Liver (tissue), 9 donors: ENCODE results near the gene MLEC. TPM values are rescaled to one million over a fixed set of nuclear protein-coding genes. Genes with fewer than 3 reads are reported as not detected.

Experiments
- DNase-seq: peaks from one replicate; pipeline ENCODE4 v3.0.0-alpha.2; 2017; ENCODE audit warnings: low spot score
- H3K27ac ChIP-seq, 2 donors: one replicate each; pipeline ENCODE4 v1.7.0; 2013; ENCODE audit warnings: inconsistent platforms in 2 of 2, low read length in 2 of 2, control low read depth in 1 of 2, low read depth in 1 of 2, mild to moderate bottlenecking in 1 of 2
- H3K27me3 ChIP-seq, 4 donors: one replicate each; pipeline versions ENCODE4 v1.6.1 to v1.7.0; 2013; ENCODE audit warnings: low read length in 3 of 4, inconsistent platforms in 1 of 4, mild to moderate bottlenecking in 1 of 4, moderate library complexity in 1 of 4; ENCODE audit not compliant: control insufficient read depth in 4 of 4, insufficient read depth in 4 of 4
- H3K36me3 ChIP-seq, 4 donors: one replicate each; pipeline versions ENCODE4 v1.6.1 to v1.7.0; 2013; ENCODE audit warnings: low read length in 3 of 4, mild to moderate bottlenecking in 3 of 4, low read depth in 1 of 4, moderate library complexity in 1 of 4; ENCODE audit not compliant: control insufficient read depth in 4 of 4, insufficient read depth in 3 of 4
- H3K4me1 ChIP-seq, 4 donors: one replicate each; pipeline versions ENCODE4 v1.6.1 to v1.7.0; 2013; ENCODE audit warnings: low read length in 3 of 4, mild to moderate bottlenecking in 3 of 4, moderate library complexity in 1 of 4; ENCODE audit not compliant: control insufficient read depth in 4 of 4, insufficient read depth in 4 of 4
- H3K4me3 ChIP-seq, 3 donors: one replicate each; pipeline versions ENCODE4 v1.6.1 to v1.7.0; 2013; ENCODE audit warnings: low read length in 3 of 3, control low read depth in 1 of 3, low read depth in 1 of 3, mild to moderate bottlenecking in 1 of 3
- H3K9ac ChIP-seq, 2 donors: one replicate each; pipeline ENCODE4 v1.7.0; 2013; ENCODE audit warnings: low read length in 2 of 2, mild to moderate bottlenecking in 2 of 2, moderate library complexity in 2 of 2, control low read depth in 1 of 2, low read depth in 1 of 2
- H3K9me3 ChIP-seq, 4 donors: one replicate each; pipeline versions ENCODE4 v1.6.1 to v1.7.0; 2013; ENCODE audit warnings: low read length in 3 of 4; ENCODE audit not compliant: control insufficient read depth in 4 of 4
- ATF3 ChIP-seq: IDR thresholded peaks from 2 replicates; pipeline ENCODE4 v1.6.1; 2016; ENCODE audit warnings: antibody characterized with exemption
- CTCF ChIP-seq: fragments of 150-350 bp; IDR thresholded peaks from 2 replicates; pipeline ENCODE4 v1.5.1; 2017; ENCODE audit warnings: improper control_type of control experiment, low read depth, low read length; ENCODE audit not compliant: missing input control
- FOXA1 ChIP-seq: IDR thresholded peaks from 2 replicates; pipeline ENCODE4 v1.6.1; 2016; ENCODE audit warnings: antibody characterized with exemption
- FOXA2 ChIP-seq: IDR thresholded peaks from 2 replicates; pipeline ENCODE4 v1.6.1; 2016; ENCODE audit warnings: antibody characterized with exemption
- GABPA ChIP-seq, 2 donors: IDR thresholded peaks in 1 of 2; conservative IDR thresholded peaks in 1 of 2; 2 replicates each; pipeline ENCODE4 v1.6.1; 2016; ENCODE audit warnings: antibody characterized with exemption in 2 of 2, mild to moderate bottlenecking in 1 of 2, moderate library complexity in 1 of 2
- HNF4A ChIP-seq, 2 donors: conservative IDR thresholded peaks; 2 replicates each; pipeline ENCODE4 v1.6.1; 2016; ENCODE audit warnings: antibody characterized with exemption in 2 of 2, mild to moderate bottlenecking in 2 of 2
- HNF4G ChIP-seq: IDR thresholded peaks from 2 replicates; pipeline ENCODE4 v1.6.1; 2016; ENCODE audit warnings: antibody characterized with exemption
- JUND ChIP-seq, 2 donors: IDR thresholded peaks; 2 replicates each; pipeline ENCODE4 v1.6.1; 2016; ENCODE audit warnings: antibody characterized with exemption in 2 of 2
- MAX ChIP-seq: IDR thresholded peaks from 2 replicates; pipeline ENCODE4 v1.6.1; 2016; ENCODE audit warnings: antibody characterized with exemption
- NR2F2 ChIP-seq: IDR thresholded peaks from 2 replicates; pipeline ENCODE4 v1.6.1; 2016; ENCODE audit warnings: antibody characterized with exemption
- RAD21 ChIP-seq, 2 donors: IDR thresholded peaks; 2 replicates each; pipeline ENCODE4 v1.6.1; 2016; ENCODE audit warnings: antibody characterized with exemption in 2 of 2, mild to moderate bottlenecking in 2 of 2
- SP1 ChIP-seq: IDR thresholded peaks from 2 replicates; pipeline ENCODE4 v1.6.1; 2018; ENCODE audit warnings: antibody characterized with exemption, mild to moderate bottlenecking
- YY1 ChIP-seq: IDR thresholded peaks from 2 replicates; pipeline ENCODE4 v1.6.1; 2016; ENCODE audit warnings: antibody characterized with exemption, mild to moderate bottlenecking
- ZBTB33 ChIP-seq: IDR thresholded peaks from 2 replicates; pipeline ENCODE4 v1.6.1; 2016; ENCODE audit warnings: antibody characterized with exemption
- WGBS: extraction: QIAGEN DNeasy Blood & Tissue Kit; methylation state at CpG from one replicate; pipeline ENCODE4 v1.1.7; 2013; 5-methylcytosine and 5-hydroxymethylcytosine counted together
- polyA plus RNA-seq, 2 donors: library from polyadenylated mRNA; stranded (reverse) in 1 of 2; unstranded in 1 of 2; fragments of 200-250 nt in 1 of 2; fragments of >200 nt in 1 of 2; fragmentation: Nextera tagmentation in 1 of 2; extraction: Ambion mirVana in 1 of 2; gene quantifications; one replicate each; pipeline versions ENCODE4 v1.2.1 to v1.2.3, GENCODE V29; 2013 to 2015
- total RNA-seq, 2 donors: library from RNA; depleted of rRNA; stranded (reverse); fragments of >200 nt; gene quantifications; one replicate each; pipeline ENCODE4 v1.2.3, GENCODE V29; 2014
- donor health status: healthy.
- donor health status: healthy.
- donor health status: healthy.
- donor health status: healthy.
- donor health status: healthy.

MLEC gene
- total and polyA plus RNA-seq, 4 donors, result 61.4 to 170 (median 115) TPM

GRCh38 chr12:120710031-120710804 is 23.3 kb downstream of the MLEC start, which contains the start of gene UNC119B:
TSS of gene UNC119B (plus strand) at chr12:120710458. CDS start at chr12:120710475, 17 bp downstream.
- DNase-seq, result peak; percentile 77
- Histone ChIP-seq H3K27ac (peak within 1 kb of the TSS; percentile 81 to 83), H3K27me3 (no peaks in the 10 kb centered on the region), H3K4me1 (peaks cover 2 to 22% (median 14%) of the 10 kb centered on the region in 4 donors), H3K4me3 (peak within 1 kb of the TSS; percentile 70 to 94 (median 91)), H3K36me3 (peaks cover 6 to 10% (median 7%) of the 10 kb centered on the region in 4 donors), H3K9me3 (no peaks in the 10 kb centered on the region), H3K9ac (peak within 1 kb of the TSS; percentile 38 to 72)
- under 1% methylated on average over 76 of the region's 76 CpGs for WGBS
- TF ChIP-seq YY1, result peak; percentile 74
- TF ChIP-seq ATF3, result no peak
- TF ChIP-seq FOXA1, result no peak
- TF ChIP-seq JUND (IDR thresholded peaks at IDR 0.05), result no peak

GRCh38 chr12:120710805-120711296 is 23.9 kb downstream of the MLEC start:
- no peak for TF ChIP-seq RAD21 (IDR thresholded peaks at IDR 0.05)
- TF ChIP-seq CTCF, result no peak
- TF ChIP-seq ATF3, result no peak
- TF ChIP-seq HNF4A (conservative IDR thresholded peaks at IDR 0.05), result no peak
- no peak for TF ChIP-seq GABPA (IDR thresholded peaks at IDR 0.05 in 1 of 2, conservative IDR thresholded peaks at IDR 0.05 in 1 of 2)
- no peak for TF ChIP-seq YY1
- no peak for TF ChIP-seq MAX
- TF ChIP-seq NR2F2, result no peak
- no peak for TF ChIP-seq SP1
- no peak for TF ChIP-seq JUND (IDR thresholded peaks at IDR 0.05)
- no peak for TF ChIP-seq HNF4G
- no peak for TF ChIP-seq ZBTB33
- no peak for TF ChIP-seq FOXA2
- Histone ChIP-seq H3K4me1 (peaks cover 2 to 19% (median 14%) of the 10 kb centered on the region in 4 donors), H3K27me3 (no peaks in the 10 kb centered on the region), H3K4me3 (peak overlapping the region; percentile 70 to 94 (median 91)), H3K9me3 (no peaks in the 10 kb centered on the region), H3K27ac (peak overlapping the region; percentile 81 to 83), H3K9ac (peak overlapping the region; percentile 38 to 72), H3K36me3 (peaks cover 6 to 12% (median 7%) of the 10 kb centered on the region in 4 donors)
- DNase-seq, result no peak
- under 1% methylated on average over 31 of the region's 31 CpGs for WGBS
